K562 (cell line): Measurements from ENCODE around the gene CD109. TPM values are rescaled to one million over a fixed set of nuclear protein-coding genes. Genes with fewer than 3 reads are reported as not detected.

Source experiments
- ATAC-seq: fragments of 200-7000 bp; cut with Tn5 transposase; 3 replicates; pipeline ENCODE4 v1.9.1; 2020; ENCODE audit warnings: moderate library complexity
- BruUV-seq: library from RNA; stranded (reverse); fragments of 400-500 nt; replicated peaks from 2 replicates; lab custom pipeline; 2021; lab: Mats Ljungman, UMichigan
- CTCF ChIA-PET: fragments of 300-600 bp; formaldehyde crosslinking; extraction: SDS; loops from one replicate; lab custom pipeline; 2021; ENCODE audit warnings: low intra/inter-chr PET ratio; lab: Yijun Ruan, JAX
- POLR2A ChIA-PET: fragments of 300-600, 350-650 bp; sonication (Branson Sonifier 250); formaldehyde crosslinking; extraction: SDS; loops from one replicate; lab custom pipeline; 2021; ENCODE audit warnings: antibody characterized with exemption, inconsistent platforms; lab: Yijun Ruan, JAX
- DNase-seq, 4 experiments: peaks; one replicate each; pipeline versions ENCODE4 v3.0.0 to v3.0.0-alpha.2; 2011 to 2018; ENCODE audit warnings: low spot score in 3 of 4, mixed read lengths in 3 of 4; ENCODE audit errors: extremely low read depth in 1 of 4
- FAIRE-seq: peaks from 2 replicates; lab custom pipeline; 2011; peaks lifted over from hg19 to GRCh38; lab: Jason Lieb, UNC
- H2AFZ ChIP-seq: 2 replicates; pipeline ENCODE4 v1.6.0; 2011; ENCODE audit warnings: low read depth, low read length, control low read depth, inconsistent platforms
- H3K27ac ChIP-seq: fragments of 200-600 bp; 3 replicates; pipeline ENCODE4 v1.8.0; 2011; ENCODE audit warnings: low read depth, mild to moderate bottlenecking, control low read depth, inconsistent platforms, low read length, moderate library complexity, mixed read lengths; ENCODE audit errors: extremely low read depth
- H3K27me3 ChIP-seq, 2 experiments: fragments of 300-600 bp in 1 of 2; 2 replicates in 1 of 2; 3 replicates in 1 of 2; pipeline versions ENCODE4 v1.6.0 to v1.8.0; 2011; ENCODE audit warnings: inconsistent platforms in 2 of 2, low read length in 2 of 2, mild to moderate bottlenecking in 1 of 2, mixed read lengths in 1 of 2, moderate library complexity in 1 of 2; ENCODE audit not compliant: control insufficient read depth in 2 of 2, insufficient read depth in 2 of 2
- H3K36me3 ChIP-seq: fragments of 300-600 bp; 3 replicates; pipeline ENCODE4 v1.8.0; 2011; ENCODE audit warnings: mild to moderate bottlenecking, low read length, inconsistent platforms; ENCODE audit not compliant: control insufficient read depth, insufficient read depth
- H3K4me1 ChIP-seq, 2 experiments: fragments of 200-600 bp in 1 of 2; replicated peaks in 1 of 2; 2 replicates in 1 of 2; 3 replicates in 1 of 2; pipeline versions ENCODE4 v1.5.1 to v1.8.0; 2011; ENCODE audit warnings: inconsistent platforms in 2 of 2, low read length in 2 of 2, mild to moderate bottlenecking in 1 of 2, mixed read lengths in 1 of 2, moderate library complexity in 1 of 2; ENCODE audit not compliant: control insufficient read depth in 2 of 2, insufficient read depth in 2 of 2
- H3K4me2 ChIP-seq: 2 replicates; pipeline ENCODE4 v1.6.1; 2011; ENCODE audit warnings: low read length, control low read depth, inconsistent platforms, mixed read lengths; ENCODE audit not compliant: insufficient read depth
- H3K4me3 ChIP-seq: fragments of 200-600 bp; sonication (generic), shearing (Covaris generic); 2 replicates; pipeline ENCODE4 v1.5.1; 2016; ENCODE audit warnings: control low read depth, inconsistent platforms
- H3K79me2 ChIP-seq: fragments of 200-600 bp; 3 replicates; pipeline ENCODE4 v1.8.0; 2011; ENCODE audit warnings: low read length, inconsistent platforms; ENCODE audit not compliant: control insufficient read depth, insufficient read depth
- H3K9ac ChIP-seq, 2 experiments: 2 replicates each; pipeline versions ENCODE4 v1.6.0 to v1.6.1; 2011; ENCODE audit warnings: low read depth in 2 of 2, low read length in 2 of 2, control low read depth in 1 of 2, inconsistent platforms in 1 of 2, mild to moderate bottlenecking in 1 of 2, mixed read lengths in 1 of 2; ENCODE audit not compliant: insufficient read depth in 1 of 2
- H3K9me1 ChIP-seq: one replicate; pipeline ENCODE4 v1.6.0; 2011; ENCODE audit warnings: inconsistent platforms, mild to moderate bottlenecking, low read length, moderate library complexity; ENCODE audit not compliant: control insufficient read depth, insufficient read depth
- H3K9me3 ChIP-seq: replicated peaks from 2 replicates; pipeline ENCODE4 v1.5.1; 2011; ENCODE audit warnings: low read depth, low read length, inconsistent platforms; ENCODE audit not compliant: control insufficient read depth, insufficient read depth
- H4K20me1 ChIP-seq: replicated peaks from 2 replicates; pipeline ENCODE4 v1.6.1; 2011; ENCODE audit warnings: low read length, inconsistent platforms, mixed read lengths; ENCODE audit not compliant: control insufficient read depth, insufficient read depth
- ARID2 ChIP-seq: fragments of 450-650 bp; IDR thresholded peaks from 2 replicates; pipeline ENCODE4 v1.6.1; 2017; ENCODE audit warnings: antibody characterized with exemption, mild to moderate bottlenecking
- CEBPB ChIP-seq: fragments of 450-650 bp; IDR thresholded peaks from 2 replicates; pipeline ENCODE4 v1.6.1; 2016; ENCODE audit warnings: missing genetic modification characterization, missing compliant biosample characterization
- CEBPG ChIP-seq, 3 experiments: fragments of 200-800 bp in 1 of 3; sonication (Bioruptor generic) in 1 of 3; sonication (generic) in 1 of 3; formaldehyde crosslinking in 1 of 3; IDR thresholded peaks in 2 of 3; conservative IDR thresholded peaks in 1 of 3; 2 replicates each; pipeline versions ENCODE4 v1.6.1 to v1.8.0; 2016 to 2022; ENCODE audit warnings: missing compliant biosample characterization in 2 of 3, missing genetic modification characterization in 2 of 3, mild to moderate bottlenecking in 1 of 3, missing genetic modification reagents in 1 of 3
- EP300 ChIP-seq: IDR thresholded peaks from 2 replicates; pipeline ENCODE4 v1.6.1; 2012; ENCODE audit warnings: low read length, improper control_type of control experiment
- HMGN3 ChIP-seq: IDR thresholded peaks from 2 replicates; pipeline ENCODE4 v1.6.1; 2011; ENCODE audit warnings: borderline replicate concordance, low read depth, mild to moderate bottlenecking, mixed read lengths, low read length; ENCODE audit not compliant: insufficient read length; ENCODE audit errors: extremely low read depth
- WGBS: fragments of 100-300 bp; shearing (Covaris generic); methylation state at CpG from one replicate; pipeline ENCODE4 v1.1.6; 2016; ENCODE audit warnings: low coverage, mixed read lengths; ENCODE audit not compliant: insufficient coverage; ENCODE audit errors: missing lambda C conversion rate; 5-methylcytosine and 5-hydroxymethylcytosine counted together
- in situ Hi-C: fragments of 300-500 bp; cut with MboI; formaldehyde crosslinking; loops from 4 replicates; pipeline ENCODE4 v1.15.0; 2018; ENCODE audit warnings: inconsistent platforms, mixed read lengths
- intact Hi-C: fragments of 100-400 bp; cut with micrococcal nuclease; formaldehyde crosslinking; loops from 2 replicates; pipeline ENCODE4 v1.14.2; 2022
- polyA plus RNA-seq, 8 experiments: library from polyadenylated mRNA; depleted of rRNA in 4 of 8; stranded (reverse) in 5 of 8; unstranded in 3 of 8; fragments of >200 nt; fragmentation: Nextera tagmentation in 2 of 8; fragmentation: Illumina TruSeq in 1 of 8; extraction: Ambion mirVana in 2 of 8; extraction: Trizol in 1 of 8; gene quantifications; 2 replicates each; pipeline versions ENCODE4 v1.2.1 to v1.2.3, GENCODE V29; 2011 to 2014; ENCODE audit warnings: inconsistent platforms in 1 of 8, missing spikeins in 1 of 8
- total RNA-seq, 7 experiments: library from RNA; depleted of rRNA in 6 of 7; stranded (reverse); fragments of >200 nt in 6 of 7; fragmentation: Illumina TruSeq in 2 of 7; extraction: Trizol in 2 of 7; gene quantifications; 2 replicates each; pipeline versions ENCODE4 v1.2.1 to v1.2.3, GENCODE V29; 2011 to 2021; ENCODE audit warnings: low replicate concordance in 1 of 7
- TF ChIP-seq, protein P1 (sequence below), 2 experiments: fragments of 450-650 bp in 1 of 2; sonication (generic) in 1 of 2; formaldehyde crosslinking in 1 of 2; IDR thresholded peaks in 1 of 2; conservative IDR thresholded peaks in 1 of 2; 2 replicates each; pipeline versions ENCODE4 v1.6.1 to v1.8.1; 2016 to 2023; ENCODE audit warnings: mild to moderate bottlenecking in 2 of 2, moderate library complexity in 2 of 2, inconsistent platforms in 1 of 2, missing genetic modification reagents in 1 of 2

CD109 gene
- total and polyA plus RNA-seq, 9 of the 15 experiments (the other 6 are each of a cell fraction or from before 2014, with no cell fraction given) = under 0.01 to 0.22 (median 0.11) TPM

- Histone ChIP-seq H2AFZ (no peak overlapping the region), H3K36me3 (no peaks in the 10 kb centered on the region), H3K9me3 (no peaks in the 10 kb centered on the region), H3K4me3 (no peak overlapping the region), H3K4me1 (no peaks in the 10 kb centered on the region), H3K27me3 (no peaks in the 10 kb centered on the region), H3K9ac (no peak overlapping the region), H4K20me1 (no peaks in the 10 kb centered on the region), H3K27ac (no peak overlapping the region), H3K4me2 (no peak overlapping the region), H3K9me1 (no peaks in the 10 kb centered on the region), H3K79me2 (no peaks in the 10 kb centered on the region)
- FAIRE-seq (no peak), ATAC-seq (no peak), DNase-seq (no peak)
- WGBS = 7% methylated on average over 1 of the region's 1 CpG
- POLR2A ChIA-PET = no interaction called here
- BruUV-seq = no TSS peak
- CTCF ChIA-PET = no interaction called here
- TF ChIP-seq, protein P1, sequence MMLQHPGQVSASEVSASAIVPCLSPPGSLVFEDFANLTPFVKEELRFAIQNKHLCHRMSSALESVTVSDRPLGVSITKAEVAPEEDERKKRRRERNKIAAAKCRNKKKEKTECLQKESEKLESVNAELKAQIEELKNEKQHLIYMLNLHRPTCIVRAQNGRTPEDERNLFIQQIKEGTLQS (IDR thresholded peaks at IDR 0.05) = peak; percentile 61
- TF ChIP-seq, protein P1 (CRISPR knock-in tag; conservative IDR thresholded peaks at IDR 0.05) = no peak
- no peak for TF ChIP-seq CEBPG (CRISPR knock-in tag; IDR thresholded peaks at IDR 0.05)
- TF ChIP-seq CEBPG (tag; conservative IDR thresholded peaks at IDR 0.05 in 1 of 2, IDR thresholded peaks at IDR 0.05 in 1 of 2) = peak; percentile 18 to 58; a peak in 2 of 4 replicates
- no peak for TF ChIP-seq HMGN3
- peak; percentile 35; the same call in 1 of the 2 replicates for TF ChIP-seq CEBPB (tag)
- no peak for TF ChIP-seq EP300
- no peak for TF ChIP-seq ARID2
- in situ Hi-C loops = no loop called here
- intact Hi-C loops = no loop called here
Observed at GRCh38 chr6:73768558-73768957, 72.6 kb downstream of the CD109 start.
